Lung (tissue), 12 donors: ENCODE measurements around the gene RPS19BP1. TPM values are rescaled to one million over a fixed set of nuclear protein-coding genes. Genes with fewer than 3 reads are reported as not detected.

Experiments
- ATAC-seq: fragments of 200-7000 bp; cut with Tn5 transposase; one replicate; pipeline ENCODE4 v1.9.1; 2020; ENCODE audit warnings: moderate number of reproducible peaks; ENCODE audit not compliant: insufficient read depth, low FRiP score
- DNase-seq, 3 donors: peaks; one replicate each; pipeline ENCODE4 v3.0.0-alpha.2; 2013 to 2017
- H3K27ac ChIP-seq, 2 donors: one replicate each; pipeline ENCODE4 v1.5.1; 2013; ENCODE audit warnings: mild to moderate bottlenecking in 2 of 2, moderate library complexity in 2 of 2, control low read depth in 1 of 2, inconsistent platforms in 1 of 2, low read depth in 1 of 2, low read length in 1 of 2
- H3K27me3 ChIP-seq, 3 donors: one replicate each; pipeline ENCODE4 v1.5.1; 2013; ENCODE audit warnings: low read length in 2 of 3; ENCODE audit not compliant: control insufficient read depth in 3 of 3, insufficient read depth in 3 of 3
- H3K36me3 ChIP-seq, 4 donors: one replicate each; pipeline ENCODE4 v1.5.1; 2013; ENCODE audit warnings: low read length in 4 of 4, mild to moderate bottlenecking in 1 of 4, moderate library complexity in 1 of 4; ENCODE audit not compliant: control insufficient read depth in 4 of 4, insufficient read depth in 4 of 4
- H3K4me1 ChIP-seq, 5 donors: one replicate each; pipeline ENCODE4 v1.5.1; 2013; ENCODE audit warnings: low read length in 5 of 5, mild to moderate bottlenecking in 2 of 5, moderate library complexity in 1 of 5; ENCODE audit not compliant: control insufficient read depth in 5 of 5, insufficient read depth in 5 of 5
- H3K4me3 ChIP-seq: one replicate; pipeline ENCODE4 v1.5.1; 2013; ENCODE audit warnings: mild to moderate bottlenecking, control low read depth, moderate library complexity
- H3K9ac ChIP-seq, 2 donors: one replicate each; pipeline ENCODE4 v1.5.1; 2013; ENCODE audit warnings: low read length in 2 of 2, control low read depth in 1 of 2; ENCODE audit not compliant: insufficient read depth in 1 of 2
- H3K9me3 ChIP-seq, 4 donors: one replicate each; pipeline ENCODE4 v1.5.1; 2013; ENCODE audit warnings: low read length in 3 of 4, mild to moderate bottlenecking in 1 of 4, moderate library complexity in 1 of 4; ENCODE audit not compliant: control insufficient read depth in 4 of 4, insufficient read depth in 3 of 4
- CTCF ChIP-seq: IDR thresholded peaks from 2 replicates; pipeline ENCODE4 v1.5.1; 2012; ENCODE audit warnings: mild to moderate bottlenecking; ENCODE audit errors: control extremely low read depth, extremely low read depth
- WGBS, 2 donors: extraction: QIAGEN DNeasy Blood & Tissue Kit; methylation state at CpG; one replicate each; pipeline ENCODE4 v1.1.7; 2013; 5-methylcytosine and 5-hydroxymethylcytosine counted together
- polyA plus RNA-seq, 2 donors: library from polyadenylated mRNA; stranded (reverse); fragments of 200-250 nt; gene quantifications; one replicate each; pipeline ENCODE4 v1.2.1, GENCODE V29; 2013
- total RNA-seq, 2 donors: library from RNA; depleted of rRNA in 1 of 2; stranded (reverse); fragments of >200 nt in 1 of 2; gene quantifications; one replicate each; pipeline ENCODE4 v1.2.1, GENCODE V29; 2014 to 2021
- donor health status: control.
- donor health status: control.
- donor health status: Bipolar disorder and iron deficiency.
- donor health status: healthy.
- donor health status: DM: yes; HTN: yes; CAD: no.

The RPS19BP1 gene
- total and polyA plus RNA-seq, 4 donors, result 50.0 to 199 (median 135) TPM

GRCh38 chr22:39570665-39571064 lies 38.1 kb upstream of the RPS19BP1 start, which contains the start of gene CACNA1I:
Gene CACNA1I (plus strand): TSS chr22:39570753. CDS start chr22:39570753, 0 bp downstream.
- ATAC-seq, result no peak
- WGBS, 2 donors, result 80 to 82% methylated on average over 14 of the region's 14 CpGs

GRCh38 chr22:39570226-39570625 lies 37.7 kb upstream of the RPS19BP1 start:
- no peak overlapping the region for H3K27ac ChIP-seq
- no peaks in the 10 kb centered on the region for H3K36me3 ChIP-seq
- no peak overlapping the region for H3K9ac ChIP-seq
- no peak overlapping the region for H3K4me3 ChIP-seq
- peaks cover 0 to 4% (median 0%) of the 10 kb centered on the region in 4 donors for H3K9me3 ChIP-seq
- ATAC-seq (no peak), DNase-seq (no peak)
- peaks cover 0 to 2% (median 0%) of the 10 kb centered on the region in 3 donors for H3K27me3 ChIP-seq
- 72 to 83% methylated on average over 3 of the region's 3 CpGs for WGBS, 2 donors
- no peak for TF ChIP-seq CTCF
- H3K4me1 ChIP-seq, result no peaks in the 10 kb centered on the region

More at GRCh38 chr22:39570665-39571064, 38.1 kb upstream of the RPS19BP1 start, which contains the start of gene CACNA1I:
- no peak for TF ChIP-seq CTCF
- DNase-seq, result no peak
- no peaks in the 10 kb centered on the region for H3K36me3 ChIP-seq
- H3K9ac ChIP-seq, result no peak within 1 kb of the TSS
- peaks cover 0 to 2% (median 0%) of the 10 kb centered on the region in 3 donors for H3K27me3 ChIP-seq
- no peak within 1 kb of the TSS for H3K27ac ChIP-seq
- H3K4me3 ChIP-seq, result no peak within 1 kb of the TSS
- peaks cover 0 to under 1% (median 0%) of the 10 kb centered on the region in 4 donors for H3K9me3 ChIP-seq
- H3K4me1 ChIP-seq, result no peaks in the 10 kb centered on the region

GRCh38 chr22:39569066-39569465 lies 36.5 kb upstream of the RPS19BP1 start:
- DNase-seq (no peak), ATAC-seq (no peak)
- Histone ChIP-seq H3K27ac (no peak overlapping the region), H3K9ac (no peak overlapping the region), H3K4me1 (no peaks in the 10 kb centered on the region), H3K9me3 (peaks cover 0 to 6% (median 0%) of the 10 kb centered on the region in 4 donors), H3K27me3 (peaks cover 0 to 3% (median 0%) of the 10 kb centered on the region in 3 donors), H3K4me3 (no peak overlapping the region), H3K36me3 (no peaks in the 10 kb centered on the region)
- TF ChIP-seq CTCF, result no peak
- WGBS, 2 donors, result 95 to 97% methylated on average over 7 of the region's 7 CpGs
